GM10266 (cell line): ENCODE data around the gene HECW1.

Source experiments
- DNase-seq: peaks from one replicate; pipeline ENCODE4 v3.0.0; 2012; ENCODE audit errors: extremely low spot score
- TF ChIP-seq, protein P1 (sequence below): IDR thresholded peaks from 2 replicates; pipeline ENCODE4 v1.5.1; 2012; ENCODE audit warnings: mild to moderate bottlenecking, low read depth; ENCODE audit not compliant: control insufficient read depth, insufficient read depth; ENCODE audit errors: missing control alignments

HECW1 gene

DNA sequence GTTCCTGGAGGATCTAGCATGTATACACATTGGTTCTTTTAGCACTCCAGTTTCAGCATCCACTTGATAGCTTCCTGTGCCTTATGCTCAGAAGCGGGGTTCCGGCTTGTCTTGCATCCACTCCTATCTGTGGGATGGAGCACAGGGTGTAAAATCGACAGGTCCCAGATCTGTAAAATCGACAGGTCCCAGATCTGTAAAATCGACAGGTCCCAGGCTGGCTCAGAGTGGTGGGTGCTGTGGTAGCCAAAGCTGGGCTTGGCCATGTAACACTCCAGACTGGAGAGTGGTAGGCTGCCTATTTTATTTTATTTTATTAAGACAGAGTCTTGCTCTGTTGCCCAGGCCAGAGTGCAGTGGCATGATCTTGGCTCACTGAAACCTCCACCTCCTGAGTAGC, 30.3 kb downstream of the HECW1 start:
- TF ChIP-seq, protein P1, sequence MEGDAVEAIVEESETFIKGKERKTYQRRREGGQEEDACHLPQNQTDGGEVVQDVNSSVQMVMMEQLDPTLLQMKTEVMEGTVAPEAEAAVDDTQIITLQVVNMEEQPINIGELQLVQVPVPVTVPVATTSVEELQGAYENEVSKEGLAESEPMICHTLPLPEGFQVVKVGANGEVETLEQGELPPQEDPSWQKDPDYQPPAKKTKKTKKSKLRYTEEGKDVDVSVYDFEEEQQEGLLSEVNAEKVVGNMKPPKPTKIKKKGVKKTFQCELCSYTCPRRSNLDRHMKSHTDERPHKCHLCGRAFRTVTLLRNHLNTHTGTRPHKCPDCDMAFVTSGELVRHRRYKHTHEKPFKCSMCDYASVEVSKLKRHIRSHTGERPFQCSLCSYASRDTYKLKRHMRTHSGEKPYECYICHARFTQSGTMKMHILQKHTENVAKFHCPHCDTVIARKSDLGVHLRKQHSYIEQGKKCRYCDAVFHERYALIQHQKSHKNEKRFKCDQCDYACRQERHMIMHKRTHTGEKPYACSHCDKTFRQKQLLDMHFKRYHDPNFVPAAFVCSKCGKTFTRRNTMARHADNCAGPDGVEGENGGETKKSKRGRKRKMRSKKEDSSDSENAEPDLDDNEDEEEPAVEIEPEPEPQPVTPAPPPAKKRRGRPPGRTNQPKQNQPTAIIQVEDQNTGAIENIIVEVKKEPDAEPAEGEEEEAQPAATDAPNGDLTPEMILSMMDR: no peak
- no peak for DNase-seq

DNA sequence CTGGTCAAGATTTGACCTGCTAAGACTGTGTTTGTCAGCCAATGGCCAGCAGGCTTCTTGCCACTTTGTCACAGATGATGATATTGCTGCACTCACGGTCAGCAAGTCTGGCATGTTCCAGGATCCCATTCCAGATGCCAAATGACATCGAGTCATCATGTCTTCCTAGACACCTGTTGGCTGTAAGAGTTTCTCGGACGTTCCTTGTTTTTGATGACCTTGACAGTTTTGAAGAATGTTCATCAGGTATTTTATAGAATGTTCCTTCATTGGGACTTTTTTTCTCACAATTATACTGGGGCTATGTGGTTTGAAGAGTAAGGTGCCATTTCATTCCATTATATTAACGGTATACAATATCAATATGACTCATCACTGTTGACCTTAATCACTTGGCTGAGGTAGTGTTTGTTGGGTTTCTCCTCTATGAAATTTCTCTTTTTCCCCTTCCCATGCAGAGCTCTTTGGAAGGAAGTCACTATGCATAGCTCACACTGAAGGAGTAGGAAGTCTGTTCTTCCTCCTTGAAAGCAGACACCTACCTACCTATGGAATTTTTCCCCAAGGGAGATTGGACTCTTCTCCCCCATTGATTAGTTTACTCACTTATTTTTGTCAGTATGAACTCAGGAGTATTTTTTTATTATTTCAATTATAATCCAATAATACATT, 31.6 kb downstream of the HECW1 start:
- TF ChIP-seq, protein P1: no peak
- no peak for DNase-seq

DNA sequence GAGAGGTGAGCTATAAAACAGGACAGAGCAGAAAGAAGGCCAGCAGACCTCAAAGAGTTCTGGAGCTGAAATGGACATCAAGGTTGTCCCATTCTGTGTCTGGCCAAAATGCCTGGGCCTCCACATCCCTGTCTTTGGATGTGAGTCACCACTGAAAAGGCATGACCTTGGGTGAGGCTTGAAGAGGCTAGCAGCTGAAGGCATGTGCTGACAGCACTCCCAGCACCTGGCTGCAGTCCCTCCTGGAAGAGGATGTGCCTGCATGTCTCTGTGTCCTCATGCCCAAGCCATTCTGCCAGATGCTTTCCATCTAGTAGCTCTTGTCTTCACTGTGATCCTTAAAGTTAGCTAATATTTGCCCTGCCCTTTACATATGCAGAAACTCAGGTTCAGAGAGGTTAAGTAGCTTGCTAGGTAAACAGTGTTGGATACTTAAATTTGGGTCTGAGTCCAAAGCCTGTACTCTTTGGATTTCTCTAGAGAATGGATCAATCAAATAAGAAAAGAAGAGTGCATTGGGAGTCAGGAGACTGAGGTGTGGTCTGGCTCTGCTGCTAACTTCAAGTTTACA, 35.8 kb downstream of the HECW1 start:
- no peak for DNase-seq

DNA sequence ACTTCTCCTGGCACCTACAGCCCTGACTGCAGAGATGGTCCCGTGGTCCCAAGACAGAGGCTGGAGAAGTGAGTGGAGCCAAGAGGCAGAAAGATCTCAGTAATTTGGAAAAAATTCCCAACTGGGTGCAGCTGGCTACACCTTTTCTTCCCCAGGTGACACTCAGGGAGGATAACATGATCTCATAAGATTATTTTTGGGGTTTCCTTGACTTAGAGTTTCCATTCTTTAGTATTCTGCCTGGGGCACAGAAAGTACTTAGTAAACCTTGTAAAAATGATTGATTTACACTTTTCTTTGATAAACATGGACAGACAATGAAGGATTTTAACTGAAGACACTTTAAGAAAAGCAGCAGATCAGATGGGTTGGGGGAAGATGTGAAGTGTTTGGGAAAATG, 38.6 kb downstream of the HECW1 start:
- TF ChIP-seq, protein P1: no peak
- DNase-seq: no peak

More for the DNA sequence above, 35.8 kb downstream of the HECW1 start:
- TF ChIP-seq, protein P1: no peak

DNA sequence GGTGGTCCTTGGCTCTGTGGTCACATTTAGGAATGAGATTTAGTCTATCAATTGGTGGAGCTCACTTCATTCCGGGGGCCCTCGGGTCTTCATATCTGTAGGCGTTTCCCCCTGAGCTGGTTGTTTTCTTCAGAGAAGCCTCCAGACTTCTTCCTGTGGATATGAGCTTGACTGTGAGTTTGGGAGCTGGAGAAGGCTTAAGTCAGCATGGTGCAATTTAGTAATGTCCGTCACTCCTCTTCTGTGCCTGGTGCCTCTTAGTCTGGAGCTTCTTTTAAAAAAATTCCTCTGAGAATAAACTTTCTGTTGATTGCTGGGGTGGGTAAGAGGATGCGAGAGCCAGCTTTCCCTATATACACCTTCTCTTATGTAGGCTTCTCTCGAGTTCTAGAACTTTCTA, 40.2 kb downstream of the HECW1 start:
- TF ChIP-seq, protein P1: no peak
- no peak for DNase-seq

DNA sequence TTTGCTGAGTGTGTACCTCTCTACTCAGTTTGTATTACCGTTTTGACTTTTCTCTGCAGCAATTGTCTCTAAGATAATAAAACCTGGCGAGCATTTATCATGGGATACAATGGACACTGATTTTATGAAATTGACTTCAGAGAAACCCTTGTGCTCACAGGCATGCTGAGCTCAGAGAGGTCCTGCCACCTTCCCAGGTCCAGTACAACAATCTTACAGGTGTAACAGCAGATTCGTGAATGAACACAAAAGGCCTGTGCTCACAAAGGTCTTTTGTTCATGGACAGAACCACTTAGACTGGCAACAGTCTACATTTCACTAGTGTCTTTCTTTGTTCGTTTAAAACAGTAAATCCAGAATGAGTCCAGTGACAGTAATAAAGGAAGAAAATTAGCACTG, 43.2 kb downstream of the HECW1 start:
- DNase-seq: no peak
- TF ChIP-seq, protein P1: no peak

DNA sequence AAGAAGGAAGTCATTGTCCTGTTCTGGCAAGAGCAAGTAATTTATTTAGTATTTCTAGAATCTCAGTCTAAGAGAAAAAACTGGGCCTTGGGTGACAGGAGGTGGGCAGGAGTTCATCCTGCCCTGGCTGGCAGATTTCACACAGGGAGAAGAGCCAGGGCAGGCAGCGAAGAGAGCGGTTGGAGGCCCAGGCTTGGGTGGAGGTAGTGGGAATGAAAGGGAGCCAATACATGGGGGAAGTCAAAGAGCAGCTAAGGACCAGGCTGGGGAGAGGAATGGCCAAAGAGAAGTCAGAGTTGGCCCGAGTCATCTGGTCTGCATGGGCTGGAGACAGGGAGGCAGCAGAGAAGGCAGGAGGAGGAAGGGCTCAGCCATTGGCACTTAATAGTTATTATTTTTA, 51.4 kb downstream of the HECW1 start:
- TF ChIP-seq, protein P1: no peak
- DNase-seq: no peak
